Mesothelial cell of epicardium (in vitro differentiated cells): Measurements from ENCODE around the gene TLE1. TPM values are rescaled to one million over a fixed set of nuclear protein-coding genes. Genes with fewer than 3 reads are reported as not detected.

Experiments used
- DNase-seq, 2 experiments: peaks; one replicate each; pipeline ENCODE4 v3.0.0; 2021; ENCODE audit warnings: low spot score in 2 of 2; ENCODE audit not compliant: unreplicated experiment in 2 of 2
- H3K27ac Mint-ChIP-seq: 2 replicates; pipeline ENCODE4 v1.8.0; 2021; ENCODE audit warnings: mixed read lengths
- H3K27me3 Mint-ChIP-seq: 2 replicates; pipeline ENCODE4 v1.8.0; 2021; ENCODE audit warnings: low read depth, mixed read lengths
- H3K36me3 Mint-ChIP-seq: 2 replicates; pipeline ENCODE4 v1.8.0; 2021; ENCODE audit warnings: mixed read lengths
- H3K4me1 Mint-ChIP-seq: 2 replicates; pipeline ENCODE4 v1.8.0; 2021; ENCODE audit warnings: mixed read lengths
- H3K4me3 Mint-ChIP-seq: 2 replicates; pipeline ENCODE4 v1.8.0; 2021; ENCODE audit warnings: mild to moderate bottlenecking, moderate library complexity, mixed read lengths
- H3K9me3 Mint-ChIP-seq: 2 replicates; pipeline ENCODE4 v1.8.0; 2021; ENCODE audit warnings: mixed read lengths
- total RNA-seq: library from RNA; stranded (reverse); gene quantifications from 3 replicates; pipeline ENCODE4 v1.2.1, GENCODE V29; 2021
- TF ChIP-seq, protein P1 (sequence below): fragments of 200-600 bp; sonication (generic); IDR thresholded peaks from one replicate; pipeline ENCODE4 v1.5.0; 2021; ENCODE audit warnings: antibody characterized with exemption; ENCODE audit not compliant: unreplicated experiment

Gene TLE1
- total RNA-seq, 1 donor from 2014 or later: 97.9 TPM

DNA sequence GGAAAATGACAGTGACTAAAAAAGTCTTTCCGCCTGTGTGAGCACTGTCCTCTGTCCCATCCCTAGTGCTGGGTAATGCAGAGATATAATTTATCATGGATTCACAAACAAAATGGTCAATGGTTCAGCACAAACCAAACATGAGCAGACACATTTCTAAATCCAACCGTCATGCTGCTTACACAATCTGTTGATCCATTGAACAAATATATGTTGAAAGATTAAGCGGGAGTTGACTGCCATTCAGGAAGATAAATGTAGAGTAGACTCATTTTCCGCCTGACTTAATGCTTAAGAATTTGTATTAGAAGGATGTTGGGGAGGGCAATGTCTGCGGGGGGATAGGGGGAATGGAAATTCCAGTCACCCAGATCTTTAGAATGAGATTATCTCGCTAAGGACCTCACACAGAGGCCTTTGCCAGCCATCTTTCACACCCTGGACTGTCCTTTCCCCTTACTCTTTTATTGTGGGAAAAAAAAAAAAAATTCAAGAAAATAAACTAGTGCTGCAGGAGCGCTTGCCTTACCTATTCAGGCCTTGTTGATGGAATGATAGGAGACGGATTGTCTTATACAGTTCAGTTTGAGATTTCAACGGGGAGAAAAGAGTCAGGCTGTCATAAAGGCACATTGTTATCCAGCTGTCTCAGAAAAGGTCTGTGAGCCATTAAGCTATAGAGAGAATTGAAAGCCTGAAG, 153.7 kb downstream of the TLE1 start:
- no peak for DNase-seq
- Mint-ChIP-seq H3K9me3 (no peaks in the 10 kb centered on the region), H3K4me1 (peaks cover 5% of the 10 kb centered on the region), H3K36me3 (no peaks in the 10 kb centered on the region), H3K27ac (no peak overlapping the region), H3K4me3 (no peak overlapping the region), H3K27me3 (peaks cover 5% of the 10 kb centered on the region)
- TF ChIP-seq, protein P1, sequence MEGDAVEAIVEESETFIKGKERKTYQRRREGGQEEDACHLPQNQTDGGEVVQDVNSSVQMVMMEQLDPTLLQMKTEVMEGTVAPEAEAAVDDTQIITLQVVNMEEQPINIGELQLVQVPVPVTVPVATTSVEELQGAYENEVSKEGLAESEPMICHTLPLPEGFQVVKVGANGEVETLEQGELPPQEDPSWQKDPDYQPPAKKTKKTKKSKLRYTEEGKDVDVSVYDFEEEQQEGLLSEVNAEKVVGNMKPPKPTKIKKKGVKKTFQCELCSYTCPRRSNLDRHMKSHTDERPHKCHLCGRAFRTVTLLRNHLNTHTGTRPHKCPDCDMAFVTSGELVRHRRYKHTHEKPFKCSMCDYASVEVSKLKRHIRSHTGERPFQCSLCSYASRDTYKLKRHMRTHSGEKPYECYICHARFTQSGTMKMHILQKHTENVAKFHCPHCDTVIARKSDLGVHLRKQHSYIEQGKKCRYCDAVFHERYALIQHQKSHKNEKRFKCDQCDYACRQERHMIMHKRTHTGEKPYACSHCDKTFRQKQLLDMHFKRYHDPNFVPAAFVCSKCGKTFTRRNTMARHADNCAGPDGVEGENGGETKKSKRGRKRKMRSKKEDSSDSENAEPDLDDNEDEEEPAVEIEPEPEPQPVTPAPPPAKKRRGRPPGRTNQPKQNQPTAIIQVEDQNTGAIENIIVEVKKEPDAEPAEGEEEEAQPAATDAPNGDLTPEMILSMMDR: no peak

DNA sequence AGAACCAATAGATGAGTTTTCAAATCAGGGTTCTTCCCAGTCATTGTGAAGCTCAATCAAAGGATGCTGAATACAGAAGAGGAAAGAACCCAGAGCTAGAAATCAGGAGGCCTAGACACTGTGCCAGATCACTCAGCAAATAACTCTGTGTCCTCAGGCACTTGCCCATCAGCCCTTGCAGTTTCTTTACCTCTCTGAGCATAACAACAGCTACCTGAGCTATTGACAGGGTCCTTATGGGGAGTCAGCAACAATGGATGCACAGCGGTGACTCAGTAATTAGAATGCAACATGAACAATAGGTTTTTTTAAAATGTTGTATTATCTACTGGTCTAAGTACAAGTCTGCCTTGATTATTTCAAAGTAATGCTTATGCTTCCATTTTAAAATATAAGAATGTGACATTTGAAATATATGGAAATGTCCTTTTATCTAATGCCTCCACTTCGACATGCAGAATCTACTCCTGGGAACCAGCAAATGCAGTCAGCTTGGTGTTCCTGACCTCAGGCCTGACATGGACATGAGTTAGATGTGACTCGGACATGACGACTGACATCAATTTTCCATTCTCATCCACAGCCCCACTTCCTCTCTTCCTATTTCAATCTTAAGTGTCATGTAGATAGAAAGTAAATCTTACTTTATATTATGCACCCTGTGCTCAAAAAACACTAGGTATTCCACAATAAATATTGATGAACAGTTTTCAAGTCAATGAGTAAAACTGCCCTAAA, 155.0 kb downstream of the TLE1 start:
- no peak for DNase-seq
- TF ChIP-seq, protein P1: no peak
- H3K9me3 Mint-ChIP-seq: no peaks in the 10 kb centered on the region
- no peak overlapping the region for H3K4me3 Mint-ChIP-seq
- H3K36me3 Mint-ChIP-seq: no peaks in the 10 kb centered on the region
- H3K27me3 Mint-ChIP-seq: peaks cover 5% of the 10 kb centered on the region
- H3K27ac Mint-ChIP-seq: no peak overlapping the region
- H3K4me1 Mint-ChIP-seq: peaks cover 8% of the 10 kb centered on the region

Other genes starting within 250 kb of the TLE1 start
- not detected in 3 replicates for gene SPATA31D4, start 238.9 kb upstream of the TLE1 start, total RNA-seq